PFSK-1 (cell line): ENCODE measurements around the gene UTS2R.

Experiments
- FOXP2 ChIP-seq: optimal IDR thresholded peaks from 2 replicates; pipeline ENCODE3; 2011; ENCODE audit warnings: borderline replicate concordance, control low read depth, inconsistent platforms; ENCODE audit not compliant: insufficient read depth; ENCODE audit errors: extremely low read length, extremely low read depth
- POLR2AphosphoS5 ChIP-seq: IDR thresholded peaks from 2 replicates; pipeline ENCODE4 v1.6.1; 2012; ENCODE audit warnings: low read depth, mild to moderate bottlenecking, control low read depth, low read length, moderate library complexity
- SIN3A ChIP-seq: IDR thresholded peaks from 2 replicates; pipeline ENCODE4 v1.6.1; 2012; ENCODE audit warnings: mild to moderate bottlenecking, low read length, moderate library complexity, borderline replicate concordance; ENCODE audit not compliant: insufficient read depth
- TAF1 ChIP-seq: IDR thresholded peaks from 2 replicates; pipeline ENCODE4 v1.6.1; 2012; ENCODE audit warnings: low read length, control low read depth, borderline replicate concordance; ENCODE audit not compliant: insufficient read depth
- TF ChIP-seq, protein P1 (sequence below), 2 experiments: IDR thresholded peaks; 2 replicates each; pipeline versions ENCODE4 v1.6.1 to v1.8.0; 2011 to 2012; ENCODE audit warnings: low read depth in 2 of 2, low read length in 2 of 2, control low read depth in 1 of 2, inconsistent platforms in 1 of 2, mild to moderate bottlenecking in 1 of 2, moderate library complexity in 1 of 2; ENCODE audit not compliant: insufficient read depth in 1 of 2

Gene UTS2R

GRCh38 chr17:82334204-82334621 lies 37.4 kb upstream of the UTS2R start:
- TF ChIP-seq, protein P1, sequence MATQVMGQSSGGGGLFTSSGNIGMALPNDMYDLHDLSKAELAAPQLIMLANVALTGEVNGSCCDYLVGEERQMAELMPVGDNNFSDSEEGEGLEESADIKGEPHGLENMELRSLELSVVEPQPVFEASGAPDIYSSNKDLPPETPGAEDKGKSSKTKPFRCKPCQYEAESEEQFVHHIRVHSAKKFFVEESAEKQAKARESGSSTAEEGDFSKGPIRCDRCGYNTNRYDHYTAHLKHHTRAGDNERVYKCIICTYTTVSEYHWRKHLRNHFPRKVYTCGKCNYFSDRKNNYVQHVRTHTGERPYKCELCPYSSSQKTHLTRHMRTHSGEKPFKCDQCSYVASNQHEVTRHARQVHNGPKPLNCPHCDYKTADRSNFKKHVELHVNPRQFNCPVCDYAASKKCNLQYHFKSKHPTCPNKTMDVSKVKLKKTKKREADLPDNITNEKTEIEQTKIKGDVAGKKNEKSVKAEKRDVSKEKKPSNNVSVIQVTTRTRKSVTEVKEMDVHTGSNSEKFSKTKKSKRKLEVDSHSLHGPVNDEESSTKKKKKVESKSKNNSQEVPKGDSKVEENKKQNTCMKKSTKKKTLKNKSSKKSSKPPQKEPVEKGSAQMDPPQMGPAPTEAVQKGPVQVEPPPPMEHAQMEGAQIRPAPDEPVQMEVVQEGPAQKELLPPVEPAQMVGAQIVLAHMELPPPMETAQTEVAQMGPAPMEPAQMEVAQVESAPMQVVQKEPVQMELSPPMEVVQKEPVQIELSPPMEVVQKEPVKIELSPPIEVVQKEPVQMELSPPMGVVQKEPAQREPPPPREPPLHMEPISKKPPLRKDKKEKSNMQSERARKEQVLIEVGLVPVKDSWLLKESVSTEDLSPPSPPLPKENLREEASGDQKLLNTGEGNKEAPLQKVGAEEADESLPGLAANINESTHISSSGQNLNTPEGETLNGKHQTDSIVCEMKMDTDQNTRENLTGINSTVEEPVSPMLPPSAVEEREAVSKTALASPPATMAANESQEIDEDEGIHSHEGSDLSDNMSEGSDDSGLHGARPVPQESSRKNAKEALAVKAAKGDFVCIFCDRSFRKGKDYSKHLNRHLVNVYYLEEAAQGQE (IDR thresholded peaks at IDR 0.05; ENCODE audit: insufficient read depth in 1 of 2, low read depth in 2 of 2, low read length in 2 of 2): no peak
- TF ChIP-seq TAF1 (no peak), POLR2AphosphoS5 (no peak), FOXP2 (no peak), SIN3A (no peak)

GRCh38 chr17:82334622-82335394 lies 36.8 kb upstream of the UTS2R start:
- TF ChIP-seq FOXP2 (no peak), POLR2AphosphoS5 (no peak), SIN3A (no peak), TAF1 (no peak)
- TF ChIP-seq, protein P1 (IDR thresholded peaks at IDR 0.05; ENCODE audit: insufficient read depth in 1 of 2, low read depth in 2 of 2, low read length in 2 of 2): no peak

GRCh38 chr17:82338858-82339633 lies 32.5 kb upstream of the UTS2R start:
- TF ChIP-seq, protein P1 (IDR thresholded peaks at IDR 0.05; ENCODE audit: insufficient read depth in 1 of 2, low read depth in 2 of 2, low read length in 2 of 2): no peak
- TF ChIP-seq TAF1: no peak
- no peak for TF ChIP-seq POLR2AphosphoS5
- TF ChIP-seq FOXP2: no peak
- no peak for TF ChIP-seq SIN3A

DNA sequence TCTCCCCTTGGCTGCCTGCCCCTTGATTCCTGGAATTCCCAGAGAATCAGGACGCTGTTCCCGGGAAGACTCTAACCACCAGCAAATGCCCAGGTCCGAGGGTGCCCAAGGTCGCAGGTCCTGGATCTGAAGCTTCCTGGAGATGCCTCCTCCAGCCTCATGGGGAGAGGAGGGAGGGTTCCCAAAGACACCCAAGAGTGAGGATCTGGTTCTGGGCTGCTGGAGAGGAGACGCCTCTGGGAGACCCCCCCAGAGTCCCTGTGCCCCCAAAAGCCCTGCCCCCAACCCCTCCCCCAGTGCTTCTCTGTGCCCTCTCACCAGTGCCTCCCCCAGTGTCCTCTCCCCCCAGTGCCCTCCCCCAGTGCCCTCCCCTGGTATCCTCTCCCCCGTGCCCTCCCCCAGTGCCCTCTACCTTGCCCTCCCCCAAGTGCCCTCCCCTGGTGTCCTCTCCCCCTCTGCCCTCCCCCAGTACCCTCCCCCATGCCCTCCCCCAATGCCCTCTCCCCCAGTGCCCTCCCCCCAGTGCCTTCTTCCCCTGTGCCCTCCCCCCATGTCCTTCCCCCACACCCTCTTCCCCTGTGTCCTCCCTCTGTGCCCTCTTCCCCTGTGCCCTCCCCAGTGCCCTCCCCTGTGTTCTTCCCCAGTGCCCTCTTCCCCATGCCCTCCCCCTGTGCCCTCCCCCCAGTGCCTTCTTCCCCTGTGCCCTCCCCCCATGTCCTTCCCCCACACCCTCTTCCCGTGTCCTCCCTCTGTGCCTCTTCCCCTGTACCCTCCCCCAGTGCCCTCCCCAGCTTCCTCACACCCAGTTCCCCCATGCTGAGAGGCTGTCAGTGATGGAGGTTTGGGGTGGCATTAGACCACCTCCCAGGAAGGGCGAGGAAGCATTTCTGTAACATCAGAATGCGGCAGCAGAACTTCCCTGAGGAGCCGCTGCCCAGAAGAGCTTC lies 31.7 kb upstream of the UTS2R start:
- TF ChIP-seq, protein P1 (IDR thresholded peaks at IDR 0.05; ENCODE audit: insufficient read depth in 1 of 2, low read depth in 2 of 2, low read length in 2 of 2): no peak
- TF ChIP-seq POLR2AphosphoS5 (no peak), TAF1 (no peak), SIN3A (no peak), FOXP2 (no peak)
